HG03045 (cell line): ENCODE data around the gene PNMA8B.
"Not testable (repeated sequence)": the region's sequence is repeated elsewhere in the genome, so short reads cannot be mapped to it uniquely, and the experiment has no call there.

Experiments used
- ATAC-seq: cut with Tn5 transposase; IDR thresholded peaks from one replicate; pipeline ENCODE4 v1.9.1; 2021; ENCODE audit warnings: mild to moderate bottlenecking, moderate library complexity; ENCODE audit not compliant: unreplicated experiment

PNMA8B gene

GRCh38 chr19:46514589-46515289 is 19.1 kb upstream of the PNMA8B start:
- ATAC-seq, result no peak

- no peak for ATAC-seq
These were observed 18.0 kb upstream of the PNMA8B start for GRCh38 chr19:46513461-46514236.

DNA sequence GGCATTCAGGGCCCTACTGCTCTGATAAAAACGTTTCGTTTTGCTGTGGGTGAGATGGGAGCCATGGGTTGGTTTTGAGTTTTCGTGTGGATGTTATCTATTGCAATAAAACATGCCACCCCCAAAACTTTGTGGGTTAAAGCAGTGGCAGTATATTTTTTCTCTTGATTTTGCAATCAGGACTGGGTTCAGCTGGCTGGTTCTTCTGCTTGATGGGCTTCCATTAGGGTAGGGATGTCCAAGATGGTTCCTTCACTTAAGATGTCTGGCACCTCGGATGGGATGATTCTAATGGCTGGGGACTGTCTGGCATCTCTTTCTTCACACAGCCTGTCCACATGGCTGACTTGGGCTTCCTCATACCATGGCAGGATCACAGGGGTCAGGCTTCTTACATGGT is 15.6 kb upstream of the PNMA8B start:
- no peak for ATAC-seq

DNA sequence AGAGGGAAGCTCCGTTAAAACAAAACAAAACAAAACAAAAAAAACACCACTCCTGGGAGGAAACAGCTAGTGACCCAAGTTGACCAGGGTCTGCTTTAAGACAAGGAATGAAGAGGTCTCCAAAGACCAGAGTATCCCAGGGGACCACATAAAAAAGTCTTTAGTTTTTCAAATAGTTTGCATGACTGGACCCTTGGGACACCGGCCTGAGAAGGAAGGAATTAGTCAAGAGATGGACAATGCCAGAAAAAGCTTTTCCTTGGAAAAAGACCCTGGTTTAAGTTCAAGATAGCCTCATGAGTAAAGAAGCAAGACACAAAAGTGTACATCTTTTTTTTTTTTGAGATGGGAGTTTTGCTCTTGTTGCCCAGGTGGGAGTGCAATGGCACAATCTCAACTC is 12.5 kb upstream of the PNMA8B start:
- no peak for ATAC-seq

DNA sequence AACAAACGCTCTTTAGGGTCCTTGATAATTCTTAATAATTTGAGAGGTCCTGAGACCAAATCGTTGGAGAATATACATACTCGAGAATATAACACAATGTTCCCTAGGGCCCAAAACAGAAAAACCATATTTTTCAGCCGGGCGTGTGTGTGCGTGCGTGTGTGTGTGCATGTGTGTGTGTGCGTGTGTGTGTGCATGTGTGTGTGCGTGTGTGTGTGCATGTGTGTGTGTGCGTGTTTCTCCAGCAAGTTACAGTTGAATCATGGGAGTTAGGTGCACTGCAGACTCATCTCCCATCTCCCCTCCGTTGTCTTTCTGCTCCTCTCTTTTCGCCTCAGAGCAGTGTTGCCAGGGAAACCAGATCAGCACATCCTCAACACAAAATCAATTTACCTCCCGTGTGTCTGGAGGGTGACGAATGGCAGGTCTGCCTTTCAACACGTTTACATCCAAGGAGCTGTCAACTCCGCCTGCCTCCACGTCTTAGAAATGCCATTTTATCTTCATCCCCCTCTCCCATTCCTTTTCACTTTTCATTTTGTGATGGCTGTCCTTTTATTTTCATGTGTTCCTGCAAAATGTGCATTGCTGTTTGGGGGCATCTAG is 8.3 kb upstream of the PNMA8B start:
- no peak for ATAC-seq

- no peak for ATAC-seq
These were observed 7.2 kb upstream of the PNMA8B start for GRCh38 chr19:46502891-46503290.

DNA sequence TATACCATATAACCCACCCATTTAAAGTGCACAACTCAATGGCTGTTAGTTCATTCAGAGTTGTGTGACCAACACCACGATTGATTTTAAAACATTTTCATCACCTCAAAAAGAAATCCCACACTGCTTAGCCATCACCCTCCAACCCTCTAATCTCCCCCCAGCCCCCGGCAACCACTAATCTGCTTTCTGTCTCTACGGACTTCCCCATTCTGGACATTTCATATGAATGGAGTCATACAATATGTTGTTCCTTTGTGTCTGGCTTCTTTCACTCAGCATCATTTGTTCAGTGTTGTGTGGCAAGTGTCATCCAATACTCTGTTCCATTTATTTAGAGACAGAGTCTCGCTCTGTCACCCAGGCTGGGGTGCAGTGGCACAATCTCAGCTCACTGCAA is 4.0 kb upstream of the PNMA8B start:
- no peak for ATAC-seq

- no peak for ATAC-seq
These were observed 2.1 kb upstream of the PNMA8B start for GRCh38 chr19:46497773-46498172.

DNA sequence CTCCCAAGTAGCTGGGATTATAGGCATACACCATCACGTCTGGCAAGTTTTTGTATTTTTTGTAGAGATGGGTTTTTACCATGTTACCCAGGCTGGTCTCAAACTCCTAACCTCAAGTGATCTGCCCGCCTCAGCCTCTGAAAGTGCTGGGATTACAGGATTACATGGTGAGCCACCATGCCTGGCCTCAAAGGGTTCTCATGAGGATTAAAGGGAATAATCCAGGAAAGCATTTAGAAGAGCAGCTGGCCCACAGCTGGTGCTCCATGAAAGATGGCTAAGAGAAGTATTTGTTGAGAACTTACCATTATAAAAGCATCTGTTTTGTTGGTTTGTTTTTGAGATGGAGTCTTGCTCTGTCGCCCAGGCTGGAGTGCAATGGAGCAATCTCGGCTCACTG is 1.2 kb upstream of the PNMA8B start:
- ATAC-seq, result not testable (repeated sequence)

- no peak for ATAC-seq
These were observed 637 bp upstream of the PNMA8B start for GRCh38 chr19:46496304-46496703.

DNA sequence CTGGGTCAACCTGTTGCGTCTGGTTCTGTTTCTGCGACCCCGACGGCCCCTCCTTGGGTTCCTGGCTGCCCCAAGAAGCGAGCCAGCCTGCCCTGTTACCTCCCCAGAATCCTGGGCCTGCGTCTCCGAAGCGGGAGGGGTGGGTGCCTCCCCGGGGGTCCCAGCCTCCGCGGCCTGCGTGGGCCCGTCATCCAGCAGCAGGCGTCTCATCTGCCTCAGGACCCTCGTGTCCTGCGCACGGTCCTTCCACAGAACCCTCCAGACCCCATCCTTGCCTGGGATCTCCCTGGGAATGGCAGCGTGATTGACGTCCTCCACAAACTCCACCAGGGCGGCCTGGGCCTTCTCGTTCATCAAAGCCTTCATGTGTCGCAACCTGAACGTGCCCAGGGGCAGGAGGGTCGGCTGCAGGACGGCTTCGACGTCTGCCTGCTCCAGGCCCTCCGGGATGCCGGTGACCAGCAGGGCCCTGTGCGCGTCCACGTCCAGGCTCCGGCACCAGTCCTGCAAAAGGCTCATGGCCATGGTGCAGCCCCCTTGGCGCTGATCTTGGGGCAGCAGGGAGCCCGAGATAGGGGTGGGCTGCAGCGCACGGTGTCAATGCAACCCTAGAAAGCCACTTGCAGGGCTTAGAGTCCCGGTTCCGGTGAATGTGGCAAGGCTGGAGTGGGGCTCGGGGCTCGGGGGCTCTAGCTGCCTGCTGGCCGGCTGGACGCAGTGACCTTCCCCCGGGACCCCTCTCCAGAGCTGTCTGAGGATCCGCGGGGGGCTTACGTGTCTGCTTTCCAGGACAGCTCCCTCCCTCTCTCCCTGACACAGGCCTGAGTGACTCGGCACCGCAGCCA is 504 bp downstream of the PNMA8B start:
- ATAC-seq, result no peak

DNA sequence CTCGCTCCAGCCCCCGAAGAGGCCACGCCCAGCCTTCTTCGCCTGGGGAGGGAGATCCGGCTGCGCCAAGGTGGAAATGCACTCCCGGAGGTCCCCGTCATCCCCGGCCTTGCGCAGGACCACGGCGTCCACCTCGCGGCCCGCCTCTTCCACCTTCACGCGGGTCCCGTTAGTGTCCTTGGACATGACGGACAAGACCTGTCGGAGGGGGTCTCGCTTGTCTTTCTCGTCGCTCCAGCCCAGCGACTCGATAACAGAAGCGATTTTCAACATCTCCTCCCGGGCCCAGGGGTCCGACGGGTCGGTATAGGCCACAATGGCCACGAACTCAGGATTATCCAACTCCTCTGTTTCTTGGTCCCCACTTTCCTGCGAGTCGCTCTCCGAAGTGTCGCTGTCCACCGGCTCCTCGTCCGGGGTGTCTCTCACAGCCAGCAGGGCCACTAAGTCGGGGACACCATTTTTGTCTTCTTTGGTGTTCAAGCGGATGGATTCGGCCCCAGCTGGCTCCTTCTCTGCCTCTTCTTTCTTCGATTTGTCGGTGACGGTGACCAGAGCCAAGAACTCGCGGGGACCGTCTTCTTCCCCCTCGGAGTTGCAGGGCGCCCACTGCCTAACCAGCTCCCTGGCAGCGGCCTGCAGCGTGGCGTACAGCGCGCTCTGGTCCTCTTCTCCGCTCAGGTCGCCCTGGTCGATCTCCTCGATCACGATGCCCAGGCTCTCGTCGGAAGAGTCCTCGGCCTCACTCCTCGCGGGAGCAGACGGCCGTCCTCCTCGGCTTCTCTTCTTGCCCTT is 1.3 kb downstream of the PNMA8B start:
- no peak for ATAC-seq

- ATAC-seq, result no peak
These were observed 2.2 kb downstream of the PNMA8B start for GRCh38 chr19:46493236-46494145.

- no peak for ATAC-seq
These were observed 2.8 kb downstream of the PNMA8B start for GRCh38 chr19:46492841-46493235.

GRCh38 chr19:46491975-46492682 is 3.5 kb downstream of the PNMA8B start:
- no peak for ATAC-seq

DNA sequence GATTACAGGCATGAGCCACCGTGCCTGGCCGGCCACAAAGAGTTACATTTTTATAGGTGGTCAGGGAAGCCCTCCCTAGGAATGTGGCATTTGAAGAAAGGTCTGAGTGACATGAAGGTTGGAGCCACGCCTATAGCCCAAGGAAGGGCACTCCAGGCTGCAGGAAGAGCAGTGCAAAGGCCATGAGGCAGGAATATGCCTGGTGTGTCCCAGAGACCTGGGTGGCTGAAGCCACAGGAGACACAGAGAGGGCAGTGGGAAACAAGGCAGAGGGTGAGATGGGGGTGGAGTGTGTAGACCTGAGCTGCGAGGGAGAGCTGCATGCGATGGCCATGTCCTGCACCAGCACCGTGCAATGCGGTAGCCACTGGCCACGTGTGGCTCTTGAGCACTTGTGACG is 4.9 kb downstream of the PNMA8B start:
- no peak for ATAC-seq

DNA sequence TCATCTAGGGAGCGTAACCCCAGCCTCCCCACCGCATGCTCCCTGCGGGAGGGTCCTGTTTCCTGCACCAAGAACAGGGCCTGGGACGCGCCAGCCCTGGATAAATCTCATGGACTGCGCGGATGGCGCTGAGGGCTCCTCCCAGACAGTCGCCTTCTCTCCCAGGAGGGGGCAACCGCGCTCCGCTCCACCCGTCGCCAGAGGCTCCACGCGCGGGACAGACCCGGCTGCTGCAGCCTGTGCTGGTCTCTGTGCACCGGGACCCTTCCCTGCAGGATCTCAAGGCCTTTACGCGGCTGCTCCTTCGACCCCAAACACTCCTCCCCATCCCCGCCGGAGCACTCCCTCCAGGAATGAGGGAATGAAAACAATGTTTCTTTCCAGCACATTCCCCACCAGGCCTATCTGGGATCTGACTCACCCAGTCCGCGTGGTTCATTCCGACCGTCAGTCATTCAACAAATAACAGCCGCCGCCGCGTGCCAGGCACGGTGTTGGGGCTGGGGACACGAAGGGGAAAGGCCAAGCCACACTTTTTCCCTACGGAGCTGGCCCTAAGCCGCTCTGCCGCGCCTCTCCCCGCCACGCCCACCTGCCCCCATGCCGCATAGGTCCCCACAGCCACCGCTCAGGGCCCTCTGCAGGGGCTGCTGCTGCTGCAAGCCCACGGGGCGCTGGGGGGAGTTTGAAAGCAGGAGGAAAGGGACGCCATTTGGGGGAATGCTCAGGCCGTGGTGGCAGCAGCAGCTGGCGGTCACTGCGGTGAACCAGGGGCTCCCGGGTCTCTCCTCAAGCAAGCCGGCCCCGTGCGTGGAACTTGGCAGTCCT is 6.0 kb downstream of the PNMA8B start:
- ATAC-seq, result no peak

DNA sequence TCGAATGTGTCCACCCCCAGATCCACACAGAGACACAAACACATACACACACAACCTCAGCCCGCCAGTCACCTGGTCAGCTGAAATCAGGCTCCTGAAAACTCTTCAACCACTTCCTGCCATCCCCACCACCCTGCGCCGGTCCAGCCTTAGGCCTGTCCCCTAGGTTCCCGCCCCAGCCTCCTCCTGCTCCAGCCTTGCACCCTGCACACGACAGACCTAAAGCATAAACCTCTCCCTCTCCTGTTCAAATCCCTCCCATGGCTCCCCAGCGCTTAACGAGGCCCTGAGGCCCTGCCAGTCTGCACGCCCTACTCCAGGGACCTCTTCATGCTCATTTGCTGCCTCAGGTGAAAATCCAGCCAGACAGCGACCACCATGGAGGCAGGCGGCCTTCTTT is 7.1 kb downstream of the PNMA8B start:
- ATAC-seq, result no peak
